Fibroblast of upper back skin (primary cell): ENCODE data around the gene CHD9.
A peak's percentile ranks its signal among the peaks of the same experiment; 100 is the strongest.
"Not testable (repeated sequence)": the region's sequence is repeated elsewhere in the genome, so short reads cannot be mapped to it uniquely, and the experiment has no call there.

Source experiments
- DNase-seq: peaks from one replicate; pipeline ENCODE4 v3.0.0-alpha.2; 2013

Gene CHD9

DNA sequence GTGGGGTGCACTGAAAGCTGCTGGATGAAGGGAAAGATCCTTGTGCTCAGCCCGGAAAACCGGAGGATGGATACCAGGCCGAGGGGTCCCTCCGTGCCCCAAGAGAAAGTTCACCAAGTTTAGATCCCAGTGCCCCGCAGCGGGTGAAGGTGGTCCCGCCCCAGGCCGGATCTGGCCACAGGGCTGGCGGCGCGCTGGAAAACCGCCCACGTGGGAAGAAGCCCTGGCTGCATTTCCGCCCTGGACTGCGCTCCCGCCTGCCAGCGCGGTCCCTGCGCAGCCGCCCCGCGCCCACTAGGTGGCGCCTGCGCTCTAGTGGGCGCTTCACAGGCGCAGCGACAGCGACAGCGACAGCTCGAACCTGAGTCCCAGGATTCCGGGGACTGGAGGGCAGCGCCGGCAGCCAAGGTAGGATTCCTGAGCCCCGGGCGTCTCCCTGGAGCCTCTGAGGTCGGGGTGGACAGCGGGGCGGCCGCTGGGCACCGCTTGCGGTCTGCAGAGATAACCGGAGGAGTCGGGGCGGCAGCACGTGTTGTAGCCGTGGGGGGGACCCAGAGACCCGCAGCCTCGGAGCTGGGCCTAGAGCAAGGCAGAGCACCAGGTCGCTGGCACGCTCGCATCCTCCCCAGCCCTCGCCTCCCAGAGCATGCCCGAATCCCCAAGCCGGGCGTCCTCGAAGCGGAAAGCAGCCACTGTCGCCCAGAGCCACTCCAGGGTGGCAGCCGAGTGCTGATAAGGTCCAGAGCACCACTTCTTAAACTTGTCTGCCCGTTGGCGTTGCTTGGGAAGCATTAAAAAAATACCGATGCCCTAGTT, at the start of gene CHD9:
TSS of gene CHD9 (plus strand) at position 322 of the 816 bp plus-strand sequence. CDS start 101,099 bp downstream, outside the sequence.
- peak; percentile 81 for DNase-seq

- no peak for DNase-seq
Observed at GRCh38 chr16:53007095-53007494, 47.7 kb upstream of the CHD9 start.

DNA sequence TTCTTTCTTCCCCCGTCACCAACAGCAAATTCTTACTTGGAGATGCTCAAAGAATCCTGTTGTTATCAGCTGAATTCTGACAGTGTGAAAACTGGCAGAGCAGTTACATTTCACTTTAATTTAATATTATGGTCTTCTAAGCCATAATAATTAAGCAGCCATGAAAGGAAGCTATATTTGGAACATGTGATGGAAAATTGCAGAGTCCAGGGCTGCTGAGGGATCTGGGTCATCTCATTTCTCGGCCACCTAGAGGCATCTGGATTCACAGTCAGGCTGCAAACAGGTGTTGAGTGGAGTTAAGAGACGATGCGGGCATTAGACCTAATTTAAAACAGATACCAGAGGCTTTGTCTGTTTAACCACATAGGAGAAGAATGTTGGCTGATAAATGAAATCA, 40.5 kb upstream of the CHD9 start:
- DNase-seq = no peak

DNA sequence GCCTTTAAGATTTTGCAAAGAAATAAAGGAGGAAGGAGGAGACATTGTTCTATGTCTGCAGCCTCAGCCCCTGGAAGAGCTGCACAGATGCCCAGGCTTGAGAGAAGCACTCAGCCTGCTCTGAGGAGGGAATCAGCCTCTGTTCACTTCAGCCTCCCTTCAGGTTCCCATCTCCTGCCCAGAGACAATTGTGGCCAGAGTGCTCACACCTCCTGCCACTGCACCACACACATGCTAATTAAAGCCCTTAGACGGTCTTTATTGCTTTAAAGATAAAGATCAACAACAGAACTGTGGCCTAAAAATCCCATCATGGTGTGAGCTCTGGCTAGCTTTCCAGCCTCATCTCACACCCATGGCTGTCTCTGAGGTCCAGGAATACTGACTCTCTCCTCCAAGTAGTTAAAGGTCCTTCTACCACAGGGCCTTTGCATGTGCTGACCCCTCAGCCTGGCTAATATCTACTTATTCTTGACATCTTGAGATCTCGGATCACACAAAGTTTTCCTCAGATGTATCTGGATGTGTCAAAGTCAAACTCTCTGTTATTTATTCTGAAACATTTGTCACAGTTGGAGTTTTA, 35.9 kb upstream of the CHD9 start:
- no peak for DNase-seq

- peak; percentile 50 for DNase-seq
Observed at GRCh38 chr16:53022374-53022773, 32.4 kb upstream of the CHD9 start.

GRCh38 chr16:53024045-53024444, 30.7 kb upstream of the CHD9 start:
- no peak for DNase-seq

- no peak for DNase-seq
Observed at GRCh38 chr16:53029971-53030370, 24.8 kb upstream of the CHD9 start.

DNA sequence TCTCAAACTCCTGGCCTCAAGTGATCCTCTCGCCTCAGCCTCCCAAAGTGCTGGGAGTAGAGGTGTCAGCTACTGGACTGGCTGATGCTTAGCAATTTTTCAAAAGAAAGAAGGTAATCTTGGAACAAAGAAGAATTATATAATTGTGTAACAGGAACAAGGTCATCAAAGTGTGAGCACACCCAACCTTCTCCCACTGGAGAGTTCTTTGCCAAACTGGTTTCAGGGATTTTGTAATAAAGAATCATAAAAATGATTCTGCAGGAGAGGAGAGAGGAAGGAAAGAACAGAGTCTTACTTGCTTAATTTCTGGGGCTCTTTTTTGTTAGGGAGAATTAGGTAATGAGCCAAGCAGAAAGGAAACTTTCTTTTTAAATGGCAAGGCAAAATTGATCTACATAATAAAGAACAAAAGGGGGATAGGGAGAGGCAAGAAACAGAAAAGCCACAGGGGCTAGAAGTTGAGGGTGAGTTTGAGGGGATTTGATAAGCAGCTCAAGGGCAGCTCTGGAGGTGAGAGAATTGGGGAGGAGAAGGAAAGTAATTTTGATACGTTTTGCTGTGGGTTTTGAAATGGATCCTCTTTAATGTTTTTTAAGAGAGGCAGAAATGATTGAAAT, 23.4 kb upstream of the CHD9 start:
- no peak for DNase-seq

DNA sequence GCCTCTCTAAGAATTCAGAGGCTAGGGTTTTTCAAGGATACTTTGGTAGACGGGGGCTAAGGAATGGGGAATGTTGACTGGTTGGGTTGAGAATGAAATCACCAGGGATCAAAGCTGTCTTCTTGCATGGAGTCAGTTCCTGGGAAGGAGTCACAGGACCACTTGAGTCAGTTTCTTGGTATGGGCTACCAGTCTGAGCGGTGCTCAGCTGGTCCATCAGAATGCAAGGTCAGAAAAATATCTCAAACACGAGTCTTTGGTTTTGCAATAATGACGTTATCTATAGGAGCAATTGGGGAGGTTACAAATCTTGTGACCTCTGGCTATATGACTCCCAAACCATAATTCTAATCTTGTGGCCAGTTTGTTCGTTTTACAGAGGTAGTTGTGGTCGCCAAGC, 20.5 kb upstream of the CHD9 start:
- no peak for DNase-seq

- no peak for DNase-seq
Observed at GRCh38 chr16:53035176-53035942, 19.4 kb upstream of the CHD9 start.

GRCh38 chr16:53036066-53036465, 18.7 kb upstream of the CHD9 start:
- DNase-seq = no peak

DNA sequence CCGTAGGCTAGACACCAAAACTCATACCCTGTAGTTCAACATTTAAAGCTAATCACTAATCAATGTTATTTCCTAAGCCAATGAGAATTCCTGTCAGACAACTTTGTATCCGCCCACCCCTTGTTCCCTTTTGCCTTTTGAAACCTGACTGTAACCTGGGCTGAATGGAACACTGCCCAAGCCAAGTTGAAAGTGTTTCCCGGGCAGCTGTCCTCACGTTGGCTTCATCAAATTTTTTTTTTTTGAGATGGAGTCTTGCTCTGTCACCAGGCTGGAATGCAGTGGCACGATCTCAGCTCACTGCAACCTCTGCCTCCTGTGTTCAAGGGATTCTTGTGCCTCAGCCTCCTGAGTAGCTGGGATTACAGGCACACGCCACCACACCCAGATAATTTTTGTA, 18.1 kb upstream of the CHD9 start:
- DNase-seq = not testable (repeated sequence)

GRCh38 chr16:53040788-53041187, 14.0 kb upstream of the CHD9 start:
- DNase-seq = no peak

- peak; percentile 45 for DNase-seq
Observed at GRCh38 chr16:53041320-53042051, 13.3 kb upstream of the CHD9 start.

DNA sequence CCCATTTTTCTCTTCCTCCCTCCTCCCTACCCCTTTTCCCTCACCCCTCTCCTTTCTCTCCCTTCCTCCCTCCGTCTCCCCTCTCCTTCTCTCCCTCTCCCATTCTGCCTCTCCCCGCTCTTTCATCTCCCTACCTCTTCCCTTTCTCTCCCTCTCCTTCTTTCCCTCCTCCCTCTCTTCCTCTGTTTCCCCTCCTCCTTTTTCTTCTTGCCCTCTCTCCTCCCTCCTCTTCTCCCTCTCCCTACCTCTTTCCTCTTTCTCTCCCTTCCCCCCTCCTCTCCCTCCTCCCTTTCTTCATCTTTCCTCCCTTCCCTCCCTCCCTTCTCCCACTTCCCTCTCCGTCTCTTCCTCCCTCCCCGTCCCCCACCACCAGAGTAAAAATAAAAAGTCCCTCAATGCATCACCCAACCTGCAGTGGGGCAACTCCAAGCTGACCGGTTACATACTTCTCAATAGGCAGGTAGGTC, 12.5 kb upstream of the CHD9 start:
- DNase-seq = no peak

- no peak for DNase-seq
Observed at GRCh38 chr16:53043428-53043831, 11.4 kb upstream of the CHD9 start.

- DNase-seq = no peak
Observed at GRCh38 chr16:53043986-53044601, 10.7 kb upstream of the CHD9 start.

DNA sequence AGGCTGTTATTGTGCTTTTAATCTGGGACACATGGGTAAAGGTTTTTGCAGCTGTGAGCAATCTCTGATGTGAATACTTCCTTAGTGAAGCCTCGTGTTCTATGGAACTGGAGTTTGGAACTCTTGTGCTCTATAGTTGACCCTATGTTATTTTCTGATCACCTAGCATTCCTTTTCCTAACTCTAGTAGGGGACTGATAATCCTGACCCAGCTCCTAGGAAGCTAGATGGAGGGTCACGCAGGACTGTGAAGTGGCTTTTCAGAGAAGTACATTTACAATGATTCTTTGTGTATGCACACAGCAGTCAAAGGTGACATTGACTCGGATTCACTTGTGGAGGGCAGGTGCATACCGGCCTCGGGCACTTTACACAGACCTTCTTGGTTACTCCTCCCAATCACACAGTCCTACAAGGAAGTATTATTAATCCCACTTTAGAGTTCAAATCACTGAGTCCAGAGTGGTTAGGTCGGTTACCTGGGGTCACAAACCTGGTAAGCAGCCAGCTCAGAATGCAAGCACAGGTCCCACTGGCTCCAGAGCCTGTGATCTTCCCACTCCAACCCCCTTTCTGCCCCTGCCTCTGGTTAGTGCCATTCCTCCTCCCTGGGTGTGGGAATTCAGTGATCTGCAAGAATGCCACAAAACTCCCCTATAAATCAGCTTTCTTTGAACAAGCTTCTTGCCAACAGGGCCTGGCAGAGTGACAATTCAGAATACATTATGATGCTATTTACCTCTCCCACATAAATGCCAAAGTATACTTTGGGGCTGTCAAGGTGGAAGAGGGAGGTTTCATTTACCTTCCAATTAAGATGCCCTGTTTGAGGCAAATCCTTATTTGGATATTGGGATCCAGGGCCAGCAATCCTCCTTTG, 9.2 kb upstream of the CHD9 start:
- no peak for DNase-seq

DNA sequence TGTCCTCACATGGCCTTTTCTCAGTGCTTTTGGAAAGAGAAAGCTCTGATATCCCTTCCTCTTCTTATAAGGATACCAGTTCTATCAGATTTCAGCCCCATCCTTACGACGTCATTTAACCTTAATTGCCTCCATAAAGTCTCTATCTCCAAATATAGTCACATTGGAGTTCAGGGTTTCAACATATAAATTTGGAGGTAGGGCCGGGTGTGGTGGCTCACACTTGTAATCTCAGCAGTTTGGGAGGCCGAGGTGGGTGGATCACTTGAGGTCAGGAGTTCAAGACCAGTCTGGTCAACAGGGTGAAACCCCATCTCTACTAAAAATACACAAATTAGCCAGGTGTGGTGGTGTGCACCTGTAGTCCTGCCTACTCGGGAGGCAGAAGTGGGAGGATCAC, 7.3 kb upstream of the CHD9 start:
- not testable (repeated sequence) for DNase-seq

DNA sequence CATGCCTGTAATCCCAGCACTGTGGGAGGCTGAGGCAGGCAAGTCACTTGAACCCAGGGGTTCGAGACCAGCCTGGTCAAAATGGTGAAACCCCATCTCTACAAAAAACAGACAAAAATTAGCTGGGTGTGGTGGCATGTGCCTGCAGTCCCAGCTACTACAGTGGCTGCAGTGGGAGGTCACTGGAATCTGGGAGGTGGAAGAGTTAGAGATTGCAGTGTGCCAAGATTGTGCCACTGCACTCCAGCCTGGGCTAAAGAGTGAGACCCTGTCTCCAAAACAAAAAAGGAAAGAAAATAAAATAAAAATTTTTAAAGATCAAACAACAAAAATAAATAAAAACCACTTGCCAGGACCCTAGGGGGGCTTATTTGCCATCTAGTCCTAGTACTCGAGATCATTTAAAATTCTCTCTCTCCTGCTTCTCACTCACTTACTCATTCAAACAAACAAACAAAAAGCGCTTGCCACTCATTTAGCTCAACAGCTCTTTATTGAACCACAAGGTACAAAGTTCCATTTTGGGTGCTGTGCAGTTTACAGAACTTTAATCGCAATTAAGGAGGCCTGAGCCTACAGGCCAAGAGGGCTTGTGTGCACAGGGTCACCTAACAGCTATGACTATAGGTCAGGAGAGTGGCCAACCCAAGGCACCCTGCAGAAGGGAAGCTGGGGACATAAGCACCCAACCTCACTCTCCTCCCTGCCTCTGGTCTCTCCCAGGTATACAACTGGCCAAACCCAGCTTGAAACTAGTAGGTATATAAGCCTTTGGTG, 6.5 kb upstream of the CHD9 start:
- no peak for DNase-seq
